Fibroblast of mammary gland (primary cell): Measurements from ENCODE around the gene PROC.

ENCODE experiments used
- DNase-seq: peaks from one replicate; pipeline ENCODE4 v3.0.0-alpha.2; 2010; ENCODE audit warnings: low read depth
- H3K4me3 ChIP-seq: 2 replicates; pipeline ENCODE4 v1.5.1; 2011; ENCODE audit warnings: low read depth, mild to moderate bottlenecking, low read length, moderate library complexity; ENCODE audit not compliant: control insufficient read depth
- CTCF ChIP-seq: conservative IDR thresholded peaks from 2 replicates; pipeline ENCODE4 v1.5.1; 2011; ENCODE audit warnings: low read depth, low read length, inconsistent platforms; ENCODE audit not compliant: control insufficient read depth, insufficient read depth

The PROC gene

GRCh38 chr2:127453013-127453391 is 34.8 kb downstream of the PROC start:
- no peak overlapping the region for H3K4me3 ChIP-seq
- no peak for TF ChIP-seq CTCF
- no peak for DNase-seq

- no peak overlapping the region for H3K4me3 ChIP-seq
Observed at GRCh38 chr2:127453392-127454171, 35.4 kb downstream of the PROC start.

GRCh38 chr2:127454595-127455565 is 36.7 kb downstream of the PROC start:
- no peak for DNase-seq
- TF ChIP-seq CTCF: no peak

More at GRCh38 chr2:127453392-127454171, 35.4 kb downstream of the PROC start:
- TF ChIP-seq CTCF: peak; percentile 1
- peak; percentile 6 for DNase-seq

GRCh38 chr2:127455566-127456493 is 37.6 kb downstream of the PROC start:
- no peak overlapping the region for H3K4me3 ChIP-seq
- TF ChIP-seq CTCF: no peak
- no peak for DNase-seq

More at GRCh38 chr2:127454595-127455565, 36.7 kb downstream of the PROC start:
- no peak overlapping the region for H3K4me3 ChIP-seq

GRCh38 chr2:127456960-127457359 is 38.7 kb downstream of the PROC start:
- no peak for TF ChIP-seq CTCF
- no peak for DNase-seq
- no peak overlapping the region for H3K4me3 ChIP-seq

- TF ChIP-seq CTCF: no peak
- DNase-seq: no peak
- H3K4me3 ChIP-seq: no peak overlapping the region
Observed at GRCh38 chr2:127462461-127462860, 44.2 kb downstream of the PROC start.
